Activated T-cell treated with anti-CD3 and anti-CD28 coated beads, Interleukin-2, amount 50 U/mL, for 24 hours (primary cell): ENCODE results near the gene TCEANC.
"Not testable (repeated sequence)": the region's sequence is repeated elsewhere in the genome, so short reads cannot be mapped to it uniquely, and the experiment has no call there.

Source experiments
- DNase-seq: peaks from one replicate; pipeline ENCODE4 v3.0.0-alpha.2; 2020
- H3K27ac Mint-ChIP-seq: 2 replicates; pipeline ENCODE4 v1.8.0; 2020; ENCODE audit warnings: mild to moderate bottlenecking, mixed read lengths
- H3K27me3 Mint-ChIP-seq: 2 replicates; pipeline ENCODE4 v1.8.0; 2020; ENCODE audit warnings: mixed read lengths
- H3K36me3 Mint-ChIP-seq: 2 replicates; pipeline ENCODE4 v1.8.0; 2020; ENCODE audit warnings: low read depth, mixed read lengths
- H3K4me1 Mint-ChIP-seq: 2 replicates; pipeline ENCODE4 v1.8.0; 2020; ENCODE audit warnings: low read depth, mixed read lengths
- H3K4me3 Mint-ChIP-seq: 2 replicates; pipeline ENCODE4 v1.8.0; 2020; ENCODE audit warnings: mild to moderate bottlenecking, moderate library complexity, mixed read lengths
- H3K9me3 Mint-ChIP-seq: 2 replicates; pipeline ENCODE4 v1.8.0; 2020; ENCODE audit warnings: mixed read lengths

Gene TCEANC

DNA sequence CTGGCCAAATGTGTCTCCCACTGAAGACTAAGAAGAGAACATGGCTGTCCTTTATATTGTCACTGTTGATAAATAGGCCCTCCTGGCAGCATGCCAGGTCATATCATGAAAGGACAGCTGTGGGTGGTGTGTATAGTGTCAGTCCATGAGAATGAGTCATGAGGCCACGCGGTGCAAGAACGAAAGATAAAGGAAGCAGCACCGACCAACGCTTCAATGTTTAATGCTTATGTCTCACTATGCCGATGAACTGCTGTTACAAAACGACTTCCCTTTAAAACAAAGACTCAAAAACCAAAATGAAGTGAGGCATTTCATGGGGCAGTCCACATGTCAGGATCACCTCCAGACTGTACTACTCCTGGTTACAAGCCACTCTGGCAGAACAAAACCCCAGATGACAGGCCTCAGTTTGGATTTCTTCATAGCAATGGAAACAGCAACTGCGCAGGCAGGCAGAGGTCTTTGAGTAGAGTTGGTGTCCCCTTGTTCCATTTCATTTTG is 5.2 kb upstream of the TCEANC start:
- no peak overlapping the region for H3K4me3 Mint-ChIP-seq

DNA sequence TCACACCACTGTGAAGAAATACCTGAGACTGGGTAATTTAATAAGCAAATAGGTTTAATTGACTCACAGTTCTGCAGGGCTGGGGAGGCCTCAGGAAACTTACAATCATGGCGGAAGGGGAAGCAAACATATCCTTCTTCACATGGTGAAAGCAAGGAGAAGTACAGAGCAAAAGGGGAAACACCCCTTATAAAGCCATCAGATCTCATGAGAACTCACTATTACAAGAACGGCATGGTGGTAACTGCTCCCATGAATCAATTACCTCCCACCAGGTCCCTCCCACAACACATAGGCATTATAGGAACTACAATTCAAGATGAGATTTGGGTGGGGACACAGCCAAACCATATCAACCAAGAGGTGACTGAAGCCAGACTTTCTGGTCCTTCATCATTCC is 4.6 kb upstream of the TCEANC start:
- H3K27ac Mint-ChIP-seq, H3K4me3 Mint-ChIP-seq, H3K36me3 Mint-ChIP-seq, H3K9me3 Mint-ChIP-seq, DNase-seq: not testable (repeated sequence)
- peaks cover 21% of the 10 kb centered on the region for H3K4me1 Mint-ChIP-seq
- peaks cover 57% of the 10 kb centered on the region for H3K27me3 Mint-ChIP-seq

More for the DNA sequence above, 5.2 kb upstream of the TCEANC start:
- H3K4me1 Mint-ChIP-seq = peaks cover 17% of the 10 kb centered on the region
- H3K36me3 Mint-ChIP-seq = no peaks in the 10 kb centered on the region
- peak; percentile 54 for DNase-seq
- peak overlapping the region; percentile 85 for H3K27ac Mint-ChIP-seq
- peaks cover 61% of the 10 kb centered on the region for H3K27me3 Mint-ChIP-seq
- no peaks in the 10 kb centered on the region for H3K9me3 Mint-ChIP-seq

- peaks cover 47% of the 10 kb centered on the region for H3K27me3 Mint-ChIP-seq
- no peak overlapping the region for H3K27ac Mint-ChIP-seq
- H3K36me3 Mint-ChIP-seq = peaks cover 3% of the 10 kb centered on the region
- H3K9me3 Mint-ChIP-seq = no peaks in the 10 kb centered on the region
- no peak overlapping the region for H3K4me3 Mint-ChIP-seq
- DNase-seq = no peak
- H3K4me1 Mint-ChIP-seq = peaks cover 33% of the 10 kb centered on the region
Observed at GRCh38 chrX:13649838-13650237, 3.1 kb upstream of the TCEANC start.

DNA sequence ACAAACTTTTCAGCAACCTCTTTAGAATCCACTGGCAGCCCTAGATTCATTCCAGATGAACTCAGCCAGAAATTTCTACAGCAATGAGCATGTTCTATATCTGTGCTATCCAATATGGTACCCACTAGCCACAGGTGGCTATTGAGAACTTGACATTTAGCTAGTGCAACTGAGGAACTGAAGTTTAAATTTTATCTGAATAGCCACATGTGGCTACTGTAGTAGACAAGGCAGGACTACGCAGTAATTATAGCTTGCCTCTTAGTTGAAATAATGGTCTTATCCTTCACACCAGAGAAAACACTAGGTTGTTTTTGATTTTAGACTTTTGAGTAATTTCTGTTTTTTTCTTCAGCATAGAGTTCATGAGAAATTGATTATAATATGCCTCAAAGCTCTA is 2.6 kb upstream of the TCEANC start:
- peaks cover 47% of the 10 kb centered on the region for H3K27me3 Mint-ChIP-seq
- H3K36me3 Mint-ChIP-seq = peaks cover 3% of the 10 kb centered on the region
- H3K9me3 Mint-ChIP-seq = no peaks in the 10 kb centered on the region
- DNase-seq = no peak
- no peak overlapping the region for H3K4me3 Mint-ChIP-seq
- no peak overlapping the region for H3K27ac Mint-ChIP-seq
- H3K4me1 Mint-ChIP-seq = peaks cover 38% of the 10 kb centered on the region

- no peaks in the 10 kb centered on the region for H3K9me3 Mint-ChIP-seq
- no peak overlapping the region for H3K27ac Mint-ChIP-seq
- peaks cover 43% of the 10 kb centered on the region for H3K27me3 Mint-ChIP-seq
- H3K36me3 Mint-ChIP-seq = peaks cover 3% of the 10 kb centered on the region
- DNase-seq = no peak
- H3K4me3 Mint-ChIP-seq = no peak overlapping the region
- H3K4me1 Mint-ChIP-seq = peaks cover 38% of the 10 kb centered on the region
Observed at GRCh38 chrX:13651150-13651549, 1.8 kb upstream of the TCEANC start.

DNA sequence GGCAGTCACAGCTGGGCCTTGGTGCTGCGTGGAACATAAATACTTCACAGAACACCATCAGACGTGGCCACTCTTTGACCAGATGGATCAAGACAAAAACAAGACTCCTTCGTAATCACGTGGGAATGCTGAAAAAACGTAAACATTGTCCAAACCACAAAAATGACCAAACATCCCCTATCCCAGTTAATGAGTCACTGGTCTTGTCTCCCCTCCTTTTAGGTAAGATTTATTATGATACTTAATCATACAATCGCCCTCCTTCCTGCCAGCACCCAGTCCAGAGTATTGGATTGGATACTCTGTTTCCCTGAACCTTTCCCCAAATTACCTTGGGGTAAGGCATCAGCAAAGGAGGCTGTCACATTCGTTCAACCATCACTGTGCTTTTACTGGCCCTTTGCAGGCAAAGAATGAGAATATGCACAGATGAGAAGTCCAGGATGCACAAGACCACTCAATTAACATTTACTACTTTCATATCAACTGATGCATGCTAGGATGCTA is 601 bp upstream of the TCEANC start:
- H3K27me3 Mint-ChIP-seq = peaks cover 38% of the 10 kb centered on the region
- H3K4me1 Mint-ChIP-seq = peaks cover 35% of the 10 kb centered on the region
- no peaks in the 10 kb centered on the region for H3K9me3 Mint-ChIP-seq
- peak overlapping the region; percentile 85 for H3K4me3 Mint-ChIP-seq
- DNase-seq = no peak
- peak overlapping the region; percentile 95 for H3K27ac Mint-ChIP-seq
- H3K36me3 Mint-ChIP-seq = peaks cover 7% of the 10 kb centered on the region

GRCh38 chrX:13654116-13654515 is 1.2 kb downstream of the TCEANC start:
- Mint-ChIP-seq H3K36me3 (peaks cover 7% of the 10 kb centered on the region), H3K27me3 (peaks cover 28% of the 10 kb centered on the region), H3K27ac (no peak overlapping the region), H3K4me1 (peaks cover 34% of the 10 kb centered on the region), H3K4me3 (no peak overlapping the region), H3K9me3 (no peaks in the 10 kb centered on the region)
- no peak for DNase-seq

- Mint-ChIP-seq H3K4me3 (no peak overlapping the region), H3K4me1 (peaks cover 35% of the 10 kb centered on the region), H3K27me3 (peaks cover 28% of the 10 kb centered on the region), H3K27ac (no peak overlapping the region), H3K9me3 (no peaks in the 10 kb centered on the region), H3K36me3 (peaks cover 13% of the 10 kb centered on the region)
- DNase-seq = no peak
Observed at GRCh38 chrX:13655674-13656073, 2.7 kb downstream of the TCEANC start.

DNA sequence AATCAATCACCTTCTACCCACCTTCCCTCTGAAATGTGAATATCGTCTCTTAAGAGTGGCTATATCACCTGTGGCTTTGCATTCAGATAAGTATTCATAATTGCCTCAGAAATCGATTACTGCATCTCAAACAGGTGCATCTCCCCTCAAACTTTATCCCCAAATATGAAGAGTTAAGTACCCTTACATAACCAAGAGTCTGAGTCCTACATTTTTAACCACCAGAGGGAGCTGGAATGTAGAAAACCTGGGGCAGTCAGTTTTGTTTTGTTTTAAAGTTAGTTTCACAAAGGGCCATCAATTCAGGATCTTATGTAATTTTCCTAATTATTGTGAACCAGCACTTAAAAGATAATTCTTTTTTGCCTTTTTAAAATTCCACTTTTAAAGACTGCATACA is 5.7 kb downstream of the TCEANC start:
- Mint-ChIP-seq H3K4me3 (no peak overlapping the region), H3K9me3 (no peaks in the 10 kb centered on the region), H3K4me1 (peaks cover 32% of the 10 kb centered on the region), H3K36me3 (peaks cover 31% of the 10 kb centered on the region), H3K27me3 (peaks cover 45% of the 10 kb centered on the region), H3K27ac (no peak overlapping the region)
- DNase-seq = no peak

GRCh38 chrX:13659063-13659462 is 6.1 kb downstream of the TCEANC start:
- Mint-ChIP-seq H3K4me1 (peaks cover 31% of the 10 kb centered on the region), H3K27me3 (peaks cover 49% of the 10 kb centered on the region), H3K4me3 (no peak overlapping the region), H3K9me3 (no peaks in the 10 kb centered on the region), H3K36me3 (peaks cover 35% of the 10 kb centered on the region), H3K27ac (peak overlapping the region; percentile 34)
- no peak for DNase-seq

- DNase-seq = no peak
Observed at GRCh38 chrX:13661735-13662288, 8.9 kb downstream of the TCEANC start.

DNA sequence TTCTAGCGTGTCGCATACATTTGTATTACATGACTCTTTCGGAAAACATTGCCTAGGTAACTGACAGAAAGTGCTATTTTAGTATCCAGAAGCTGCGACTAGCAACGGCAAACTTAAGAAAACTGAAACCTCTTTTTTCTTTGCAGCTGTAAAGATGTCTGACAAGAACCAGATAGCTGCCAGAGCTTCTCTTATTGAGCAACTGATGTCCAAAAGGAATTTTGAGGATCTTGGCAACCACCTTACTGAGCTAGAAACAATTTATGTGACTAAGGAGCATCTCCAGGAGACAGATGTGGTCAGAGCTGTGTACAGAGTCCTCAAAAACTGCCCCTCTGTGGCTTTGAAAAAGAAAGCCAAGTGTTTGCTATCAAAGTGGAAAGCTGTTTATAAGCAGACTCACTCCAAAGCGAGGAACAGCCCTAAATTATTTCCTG is 9.4 kb downstream of the TCEANC start:
- peak overlapping the region; percentile 46 for H3K4me3 Mint-ChIP-seq
- H3K4me1 Mint-ChIP-seq = peaks cover 18% of the 10 kb centered on the region
- peaks cover 37% of the 10 kb centered on the region for H3K36me3 Mint-ChIP-seq
- no peaks in the 10 kb centered on the region for H3K9me3 Mint-ChIP-seq
- peak overlapping the region; percentile 14 for H3K27ac Mint-ChIP-seq
- no peak for DNase-seq
- peaks cover 49% of the 10 kb centered on the region for H3K27me3 Mint-ChIP-seq

More at GRCh38 chrX:13661735-13662288, 8.9 kb downstream of the TCEANC start:
- H3K9me3 Mint-ChIP-seq = no peaks in the 10 kb centered on the region
- H3K4me1 Mint-ChIP-seq = peaks cover 18% of the 10 kb centered on the region
- peaks cover 40% of the 10 kb centered on the region for H3K36me3 Mint-ChIP-seq
- peak overlapping the region; percentile 14 for H3K27ac Mint-ChIP-seq
- peaks cover 50% of the 10 kb centered on the region for H3K27me3 Mint-ChIP-seq
- peak overlapping the region; percentile 46 for H3K4me3 Mint-ChIP-seq

- Mint-ChIP-seq H3K9me3 (no peaks in the 10 kb centered on the region), H3K4me3 (no peak overlapping the region), H3K36me3 (peaks cover 37% of the 10 kb centered on the region), H3K27ac (no peak overlapping the region), H3K4me1 (peaks cover 19% of the 10 kb centered on the region), H3K27me3 (peaks cover 50% of the 10 kb centered on the region)
- DNase-seq = no peak
Observed at GRCh38 chrX:13664020-13664419, 11.1 kb downstream of the TCEANC start.

GRCh38 chrX:13666836-13667235 is 13.9 kb downstream of the TCEANC start:
- Mint-ChIP-seq H3K27ac (no peak overlapping the region), H3K4me1 (peaks cover 29% of the 10 kb centered on the region), H3K36me3 (peaks cover 28% of the 10 kb centered on the region), H3K4me3 (no peak overlapping the region), H3K27me3 (peaks cover 66% of the 10 kb centered on the region), H3K9me3 (no peaks in the 10 kb centered on the region)
- DNase-seq = no peak

GRCh38 chrX:13667919-13668318 is 15.0 kb downstream of the TCEANC start:
- Mint-ChIP-seq H3K27ac (no peak overlapping the region), H3K9me3 (no peaks in the 10 kb centered on the region), H3K4me1 (peaks cover 23% of the 10 kb centered on the region), H3K4me3 (no peak overlapping the region), H3K27me3 (peaks cover 67% of the 10 kb centered on the region), H3K36me3 (peaks cover 21% of the 10 kb centered on the region)
- DNase-seq = no peak
